HG03442 (cell line): Measurements from ENCODE around the gene SLC25A25.
"Not testable (repeated sequence)": the region's sequence is repeated elsewhere in the genome, so short reads cannot be mapped to it uniquely, and the experiment has no call there.

Experiments
- ATAC-seq: cut with Tn5 transposase; IDR thresholded peaks from one replicate; pipeline ENCODE4 v1.9.1; 2021; ENCODE audit warnings: mild to moderate bottlenecking, moderate library complexity; ENCODE audit not compliant: unreplicated experiment

Gene SLC25A25

DNA sequence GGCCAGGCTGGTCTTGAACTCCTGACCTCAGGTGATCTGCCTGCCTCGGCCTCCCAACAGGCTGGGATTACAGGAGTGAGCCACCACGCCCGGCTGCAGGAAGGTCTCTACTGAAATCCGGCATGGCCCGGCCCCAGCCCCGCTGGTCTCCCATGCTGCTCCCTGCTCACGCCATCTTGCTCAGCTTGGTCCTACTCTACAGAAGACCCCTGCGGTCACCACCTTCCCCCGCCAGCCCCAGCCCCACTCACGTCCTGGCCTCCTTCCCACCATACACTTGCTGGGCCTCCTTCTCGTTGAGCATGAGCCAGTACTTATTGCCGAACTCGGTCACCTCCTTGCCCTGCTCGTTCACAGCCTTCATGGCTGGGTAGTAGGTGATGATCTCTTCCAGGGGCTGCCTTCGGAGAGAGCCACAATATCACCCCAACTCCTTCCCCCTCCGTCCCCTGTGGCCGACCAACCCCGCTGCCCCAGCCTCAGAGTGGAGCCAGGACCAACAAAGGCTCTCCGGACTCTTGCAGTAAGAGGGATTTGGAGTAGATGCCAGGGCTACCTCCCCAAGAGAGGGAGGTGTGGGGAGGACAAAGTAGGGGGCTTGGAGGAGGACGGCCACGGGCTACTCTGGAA is 55.5 kb downstream of the SLC25A25 start:
- ATAC-seq = no peak

DNA sequence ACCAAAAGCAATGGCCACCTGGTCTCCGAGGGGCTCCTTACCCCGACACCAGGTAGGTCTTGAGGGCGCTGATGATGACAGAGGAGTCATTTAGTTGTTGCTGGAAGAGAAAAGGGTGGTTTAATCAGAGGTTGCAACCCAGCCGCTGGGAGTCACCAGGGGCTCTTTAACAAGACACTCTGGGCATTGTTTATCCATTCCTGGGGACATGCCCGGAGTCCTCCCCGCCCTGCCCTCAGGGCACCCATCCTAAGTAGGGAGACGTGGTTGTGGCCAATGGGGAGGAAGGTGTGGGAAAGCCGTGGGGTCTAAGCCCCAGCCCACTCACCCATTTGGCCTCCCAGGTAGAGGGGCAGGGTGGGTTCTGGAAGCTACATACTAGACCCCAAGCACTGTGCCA is 56.4 kb downstream of the SLC25A25 start:
- ATAC-seq = no peak

DNA sequence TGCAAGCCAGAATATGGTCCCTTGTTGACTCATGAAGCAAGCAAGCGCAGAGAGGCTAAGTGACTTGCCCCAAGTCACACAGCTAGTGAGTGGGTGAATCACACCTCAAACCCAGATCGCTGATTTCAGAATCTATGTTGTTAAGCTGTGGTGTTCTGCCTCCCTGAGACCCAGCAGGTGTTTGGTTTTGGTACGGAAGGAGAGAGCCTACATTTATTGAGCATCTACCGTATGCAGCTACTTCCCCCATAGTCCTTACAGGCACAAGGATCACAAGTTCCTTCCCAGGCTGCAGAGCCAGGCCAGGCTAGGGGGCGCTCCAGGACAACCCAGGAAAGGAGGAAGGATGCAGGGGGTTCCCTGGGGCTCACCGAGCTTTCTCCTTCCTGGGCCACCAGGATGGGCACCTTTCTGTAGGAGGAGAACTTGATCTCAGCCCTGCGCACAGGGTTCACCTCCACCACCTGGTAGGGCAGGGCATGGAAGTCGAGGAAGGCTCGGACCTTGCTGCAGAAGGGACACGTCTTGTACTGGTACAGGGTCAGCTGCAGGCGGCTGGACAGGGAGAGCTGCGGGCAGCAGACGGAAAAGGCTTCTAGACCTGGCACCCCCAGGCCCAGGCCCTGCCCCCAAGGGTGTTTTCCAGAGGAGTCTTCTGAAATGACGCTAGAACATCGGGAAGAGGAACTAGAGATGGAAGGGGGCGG is 57.0 kb downstream of the SLC25A25 start:
- no peak for ATAC-seq

DNA sequence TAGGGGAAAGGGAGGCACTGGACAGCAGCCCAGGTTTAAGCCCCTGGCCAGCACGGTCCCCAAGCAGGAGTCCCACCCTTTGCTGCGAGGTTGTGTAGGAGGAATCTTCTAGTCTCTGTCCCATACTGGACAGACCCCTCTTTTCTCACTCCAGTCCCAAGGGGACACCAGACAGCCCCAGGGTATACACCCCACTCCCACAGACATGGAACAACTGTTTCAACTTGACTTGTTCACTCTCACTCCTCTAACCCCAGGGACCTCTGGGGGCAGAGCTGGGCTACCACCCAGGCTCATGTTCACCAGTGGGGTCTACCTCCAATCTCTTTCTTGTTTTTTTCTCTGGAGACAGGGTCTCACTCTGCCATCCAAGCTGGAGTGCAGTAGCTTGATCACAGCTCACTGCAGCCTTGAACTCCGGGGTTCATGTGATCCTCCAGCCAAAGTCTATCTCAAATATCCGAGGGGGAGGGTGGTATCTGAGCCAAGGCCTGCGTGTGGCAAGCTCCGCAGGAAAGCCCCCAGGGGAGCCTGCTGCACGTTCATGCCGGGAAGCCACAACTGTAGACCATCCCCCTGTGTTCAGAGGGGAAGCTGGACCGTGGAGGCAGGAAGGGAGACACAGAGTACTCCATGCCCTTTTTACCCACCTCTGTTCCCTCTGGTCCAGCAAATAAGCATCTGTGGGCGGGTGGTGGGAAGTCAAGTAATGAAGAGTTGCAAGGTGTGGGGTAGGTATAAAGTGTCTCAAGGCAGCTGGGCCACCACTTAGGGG is 57.7 kb downstream of the SLC25A25 start:
- no peak for ATAC-seq

DNA sequence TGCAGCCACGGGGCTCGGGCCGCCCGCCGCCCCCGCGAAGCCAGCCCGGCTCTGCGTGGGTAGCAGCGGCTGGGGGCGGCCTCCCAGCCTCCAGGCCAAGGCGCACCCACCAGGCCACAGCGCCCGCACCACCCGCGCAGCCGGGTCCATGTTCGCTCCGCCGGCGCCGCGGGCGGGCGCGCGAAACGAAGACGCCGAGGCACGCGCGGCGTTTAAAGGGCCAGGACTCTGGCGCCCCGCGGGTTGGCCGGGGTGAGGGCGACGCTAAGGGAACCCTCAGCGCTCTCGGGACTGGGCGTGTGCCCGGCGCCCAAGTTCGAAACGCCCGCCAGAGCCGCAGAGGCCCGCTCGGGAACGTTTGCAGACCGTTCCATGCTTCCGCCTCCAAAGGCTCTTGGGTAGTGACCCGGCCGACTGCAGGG is 59.5 kb downstream of the SLC25A25 start, which contains the start of gene PTGES2:
Gene PTGES2 (minus strand): TSS at position 162 of the 422 bp plus-strand sequence. CDS start 12 bp downstream, at position 150.
- ATAC-seq = peak; percentile 51

DNA sequence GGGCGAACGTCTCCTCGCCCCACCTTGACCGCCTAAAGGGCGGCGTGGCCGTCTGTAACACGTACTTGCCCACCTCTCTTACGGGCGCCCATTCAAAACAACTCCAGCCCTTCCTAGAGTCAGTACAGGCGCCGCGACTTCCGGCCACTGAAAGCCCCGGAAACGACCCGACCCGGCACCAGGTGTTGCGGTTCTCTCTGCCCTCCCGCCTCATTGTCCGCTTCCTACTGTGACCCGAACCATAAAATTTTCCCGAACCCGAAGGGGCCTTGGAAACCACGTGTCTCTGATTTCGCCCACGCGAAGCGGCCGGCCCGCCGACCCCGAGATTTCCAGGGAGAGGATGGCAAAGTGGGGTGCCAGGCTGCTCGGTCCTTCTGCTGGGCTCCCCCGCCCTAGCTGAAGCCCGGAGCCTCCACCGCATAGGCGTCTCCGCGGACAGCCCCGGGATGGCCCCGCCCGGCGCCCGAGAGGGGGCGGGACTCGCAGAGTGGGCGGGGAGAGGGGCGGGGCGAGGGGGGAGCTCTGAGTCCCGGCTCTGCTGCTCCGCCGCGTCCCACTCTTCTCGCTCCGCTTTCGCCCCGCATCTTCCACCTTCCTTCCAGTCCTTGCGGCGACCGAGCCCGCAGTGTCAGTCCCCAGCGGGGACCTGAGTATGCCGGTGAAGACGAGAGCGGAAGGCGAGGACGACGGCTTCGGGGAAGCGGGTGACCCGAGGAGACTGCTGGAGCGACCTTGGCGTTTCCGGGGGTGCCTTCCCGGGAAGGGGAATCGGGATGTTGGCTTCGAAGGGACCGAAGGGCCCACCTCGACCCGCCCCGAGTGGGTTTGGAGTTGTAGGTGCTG is 60.2 kb downstream of the SLC25A25 start:
- peak; percentile 50 for ATAC-seq

DNA sequence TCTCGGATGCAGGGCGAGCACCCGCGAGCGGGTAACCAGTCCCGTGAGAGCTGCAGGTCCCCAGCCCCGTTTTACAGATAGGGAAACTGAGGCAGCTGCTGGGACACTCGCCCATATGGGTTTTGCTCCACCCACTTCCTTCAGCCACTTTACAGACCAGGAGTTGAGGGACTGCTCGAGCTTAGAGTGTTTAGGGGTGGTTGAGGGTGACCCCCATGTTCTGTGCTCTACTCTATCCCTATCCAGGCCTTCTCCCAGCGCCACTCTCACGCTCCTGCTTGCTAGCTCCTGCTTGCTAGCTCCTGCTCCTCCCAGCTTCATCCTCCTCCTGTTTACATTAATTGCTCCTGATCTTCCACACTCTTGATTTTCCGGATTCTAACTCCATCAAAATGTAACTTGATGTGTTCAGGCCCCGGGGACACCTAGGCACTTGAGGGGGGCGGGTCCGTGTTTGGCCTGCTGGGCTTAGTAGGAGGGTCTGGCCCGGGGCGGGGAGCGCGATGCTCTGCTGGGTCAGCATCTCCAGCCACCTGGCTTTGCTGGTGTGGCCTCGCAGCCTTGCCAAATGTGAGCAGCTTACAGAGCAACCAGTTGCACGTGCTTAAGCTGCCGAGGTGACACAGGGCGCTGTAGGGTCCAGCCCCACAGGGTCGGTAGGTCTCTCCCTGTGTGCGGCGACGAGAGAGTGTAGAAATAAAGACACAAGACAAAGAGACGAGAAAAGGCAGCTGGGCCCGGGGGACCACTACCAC is 61.0 kb downstream of the SLC25A25 start:
- no peak for ATAC-seq

DNA sequence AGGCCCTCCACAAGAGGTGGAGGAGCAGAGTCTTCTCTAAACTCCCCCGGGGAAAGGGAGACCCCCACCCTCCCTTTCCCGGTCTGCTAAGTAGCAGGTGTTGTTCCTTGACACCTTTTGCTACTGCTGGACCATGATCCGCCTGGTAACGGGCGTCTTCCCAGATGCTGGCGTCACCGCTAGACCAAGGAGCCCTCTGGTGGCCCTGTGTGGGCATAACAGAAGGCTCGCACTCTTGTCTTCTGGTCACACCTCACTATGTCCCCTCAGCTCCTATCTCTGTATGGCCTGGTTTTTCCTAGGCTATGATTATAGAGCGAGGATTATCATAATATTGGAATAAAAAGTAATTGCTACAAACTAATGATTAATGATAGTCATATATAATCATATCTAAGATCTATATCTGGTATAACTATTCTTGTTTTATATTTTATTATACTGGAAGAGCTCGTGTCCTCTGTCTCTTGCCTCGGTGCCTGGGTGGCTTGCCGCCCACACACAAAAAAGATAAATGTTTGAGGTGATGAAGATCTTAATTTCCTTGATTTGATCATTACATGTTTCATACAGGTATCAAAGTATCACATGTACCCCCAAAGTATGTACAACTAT is 62.1 kb downstream of the SLC25A25 start:
- ATAC-seq = not testable (repeated sequence)

DNA sequence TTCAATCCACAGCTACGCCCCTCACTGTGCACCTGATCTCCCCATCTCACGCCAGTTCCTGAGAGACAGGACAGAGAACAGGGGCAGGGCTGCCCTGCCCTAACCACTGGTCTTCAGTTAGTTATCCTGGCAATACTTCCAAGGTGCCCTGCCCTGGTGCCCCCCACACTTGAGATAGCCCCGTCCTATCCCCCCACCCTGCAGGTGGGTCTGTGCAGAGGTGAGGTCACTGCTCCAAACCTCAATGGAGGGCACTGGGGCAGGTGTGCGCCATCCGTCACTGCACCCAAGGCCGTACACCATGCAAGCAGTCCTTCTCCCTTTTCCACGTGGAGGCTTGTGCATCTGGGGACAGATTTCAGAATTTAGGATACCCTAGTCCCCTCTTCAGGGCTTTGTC is 62.6 kb downstream of the SLC25A25 start:
- ATAC-seq = not testable (repeated sequence)

DNA sequence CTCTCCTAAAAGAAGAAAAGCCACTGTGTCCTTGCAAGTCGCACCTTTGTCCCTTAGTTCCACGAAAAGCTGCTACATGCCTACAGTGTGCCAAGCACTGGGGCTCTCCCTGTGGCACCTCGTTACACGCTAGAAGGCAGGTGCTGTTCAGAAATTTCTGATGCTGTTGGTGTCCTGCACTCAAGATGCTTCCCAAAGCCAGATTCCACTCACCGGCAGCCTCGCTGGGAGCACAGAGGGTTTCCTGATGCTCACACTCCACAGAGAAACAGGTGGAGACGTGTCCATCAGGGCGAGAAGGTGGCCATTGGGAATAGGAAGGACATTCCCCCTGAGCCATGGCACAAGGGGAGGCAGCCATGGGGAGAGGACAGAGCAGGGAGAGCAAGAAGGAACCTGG is 63.3 kb downstream of the SLC25A25 start:
- ATAC-seq = not testable (repeated sequence)

DNA sequence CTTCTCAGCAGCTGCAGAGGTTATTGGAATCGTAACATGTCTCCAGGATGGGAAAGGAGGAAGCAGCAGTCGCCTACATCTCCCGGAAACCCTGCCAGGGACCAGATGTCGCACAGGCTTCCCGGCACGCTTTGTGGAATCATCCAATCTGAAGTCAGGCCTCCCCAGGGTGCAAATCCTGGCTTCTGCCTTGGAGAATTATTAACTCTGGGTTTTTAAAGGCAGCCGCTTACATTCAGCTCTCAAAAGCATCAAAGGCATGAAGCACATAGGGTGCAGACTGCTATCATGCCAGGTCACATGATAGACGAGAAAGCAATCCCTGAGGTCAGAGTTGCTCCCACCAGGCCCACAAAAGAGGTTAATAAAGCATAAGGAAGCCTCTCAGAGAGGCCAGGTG is 64.1 kb downstream of the SLC25A25 start:
- ATAC-seq = not testable (repeated sequence)

DNA sequence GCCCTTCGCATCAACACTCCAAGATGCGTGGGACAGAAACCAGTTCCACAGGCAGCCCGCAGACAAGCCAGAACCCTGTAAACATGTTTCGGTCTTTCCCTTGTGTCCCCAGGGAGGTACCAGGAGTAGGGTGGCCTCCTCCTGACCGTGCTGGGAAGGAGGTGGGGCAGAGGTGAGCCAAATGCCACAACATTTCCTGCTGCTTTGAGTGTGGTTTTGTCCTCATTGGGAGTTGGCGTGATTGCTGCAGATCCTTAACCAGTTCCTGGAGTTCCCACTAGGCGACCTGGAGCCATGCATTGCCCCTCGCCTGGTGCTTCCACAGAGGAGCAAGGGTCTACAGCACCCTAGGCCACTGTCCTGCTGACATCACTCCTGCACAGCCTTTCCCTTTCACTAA is 67.5 kb downstream of the SLC25A25 start:
- ATAC-seq = not testable (repeated sequence)

DNA sequence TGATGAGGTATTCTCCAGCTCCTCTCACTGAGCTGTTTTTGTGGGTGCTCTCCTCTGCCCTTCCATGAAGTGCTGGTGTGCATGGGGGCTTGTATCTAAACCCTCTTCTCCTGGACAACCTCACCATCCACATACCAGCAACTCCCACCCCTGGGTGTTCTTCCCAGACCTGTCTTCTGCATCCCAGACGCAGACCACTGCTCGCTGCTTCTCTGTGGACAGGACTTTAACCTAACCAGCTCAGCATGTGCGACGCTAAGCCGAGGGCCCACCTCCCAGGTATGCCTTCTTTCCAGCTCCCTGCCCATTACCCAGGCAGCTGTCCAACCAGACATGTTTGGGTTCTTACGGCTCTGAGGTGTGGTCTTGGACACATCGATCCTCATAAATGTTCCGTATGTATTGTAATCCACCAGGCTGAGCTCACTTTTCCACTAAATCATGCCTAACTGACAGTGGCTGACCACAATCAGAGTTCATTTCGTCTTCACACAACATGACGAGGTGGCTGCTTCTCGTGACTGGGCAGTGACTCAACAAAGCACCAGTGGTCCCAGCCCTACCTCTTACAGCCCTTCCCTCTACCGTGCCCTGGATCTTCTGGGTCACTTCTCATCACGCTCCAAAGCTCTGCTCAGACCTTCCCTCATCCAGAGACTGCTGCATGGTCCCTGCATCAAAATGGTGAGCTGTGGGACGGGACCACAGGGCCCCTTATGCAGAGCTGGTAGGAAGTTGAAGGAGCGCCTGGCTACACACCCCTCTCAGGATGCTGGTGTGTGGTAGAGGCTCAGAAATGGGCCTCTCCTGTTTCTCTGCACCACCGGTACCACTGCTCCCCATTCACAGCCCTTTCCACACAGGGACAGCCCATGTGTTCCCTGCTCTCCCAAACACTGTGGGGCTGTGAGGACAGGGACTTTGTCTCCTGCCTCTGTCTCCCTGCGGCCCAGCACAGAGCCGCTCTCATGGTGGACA is 69.1 kb downstream of the SLC25A25 start:
- ATAC-seq = no peak

DNA sequence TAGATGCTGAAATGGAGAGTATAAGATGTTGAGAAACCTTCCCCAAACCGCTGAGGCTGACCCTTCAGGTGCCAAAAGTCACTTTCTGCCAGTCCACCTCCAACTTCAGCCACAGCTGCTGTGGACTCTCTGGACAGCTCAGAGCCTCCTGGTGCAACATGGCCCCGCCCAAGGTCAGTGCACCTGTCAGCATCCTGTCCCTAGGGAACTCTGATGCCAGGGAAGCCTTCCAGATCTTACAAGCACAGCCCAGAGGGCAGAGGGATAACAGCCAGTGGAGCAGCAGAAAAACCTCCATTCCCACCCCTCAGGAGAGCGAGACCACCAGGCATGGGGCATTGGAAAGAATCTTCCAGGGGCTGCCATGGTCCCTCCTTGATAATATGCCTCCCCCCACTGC is 70.0 kb downstream of the SLC25A25 start:
- ATAC-seq = no peak

DNA sequence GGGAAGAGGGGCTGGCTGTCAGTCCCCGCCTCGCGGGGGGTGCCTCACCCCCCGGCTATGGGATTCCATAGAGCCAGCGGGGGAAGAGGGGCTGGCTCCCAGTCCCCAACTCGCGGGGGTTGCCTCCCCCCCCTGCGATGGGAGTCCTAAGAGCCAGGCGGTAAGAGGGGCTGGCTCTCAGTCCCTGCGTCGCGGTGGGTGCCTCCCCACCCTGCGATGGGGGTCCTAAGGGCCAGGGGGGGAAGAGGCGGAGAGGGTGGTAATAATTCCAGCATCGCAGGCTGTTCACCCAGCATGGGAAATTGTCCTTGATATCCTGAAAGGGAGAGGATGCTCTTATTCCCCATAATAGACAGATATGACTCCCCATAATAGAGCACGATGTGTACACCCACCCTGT is 71.6 kb downstream of the SLC25A25 start:
- ATAC-seq = no peak

DNA sequence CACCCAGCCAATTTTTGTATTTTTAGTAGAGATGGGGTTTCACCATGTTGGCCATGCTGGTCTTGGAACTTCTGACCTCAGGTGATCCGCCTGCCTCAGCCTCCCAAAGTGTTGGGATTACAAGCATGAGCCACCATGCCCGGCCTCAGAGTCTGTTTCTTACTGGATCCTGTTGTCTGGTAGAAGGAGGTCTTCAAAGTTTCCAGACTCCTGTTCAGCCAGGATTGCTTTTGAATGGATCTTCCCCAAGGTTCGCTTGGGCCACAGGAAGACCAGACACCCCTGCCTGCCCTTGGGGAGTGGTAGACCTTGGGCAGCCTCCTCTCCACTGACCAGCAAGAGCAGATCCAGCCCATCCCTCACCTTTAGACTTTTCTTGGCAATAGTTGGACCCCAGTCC is 73.6 kb downstream of the SLC25A25 start:
- no peak for ATAC-seq

DNA sequence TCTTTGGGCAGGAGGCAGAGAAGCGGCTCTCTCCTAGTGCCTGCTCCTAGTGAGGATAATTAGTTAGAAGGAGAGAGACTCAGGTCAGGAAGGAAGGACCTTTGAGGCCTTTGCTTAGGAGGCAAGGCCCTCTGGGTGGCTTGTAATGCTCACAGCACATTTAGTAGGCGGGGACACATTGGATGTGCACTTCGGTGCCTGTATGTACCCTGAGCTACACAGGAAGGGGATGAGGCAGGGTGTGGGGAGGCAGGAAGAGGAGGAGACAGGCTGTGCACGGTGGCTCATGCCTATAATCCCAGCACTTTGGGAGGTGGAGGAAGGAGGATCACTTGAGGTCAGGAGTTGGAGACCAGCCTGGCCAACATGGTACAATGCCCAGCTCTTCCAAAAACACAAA is 74.0 kb downstream of the SLC25A25 start:
- no peak for ATAC-seq

DNA sequence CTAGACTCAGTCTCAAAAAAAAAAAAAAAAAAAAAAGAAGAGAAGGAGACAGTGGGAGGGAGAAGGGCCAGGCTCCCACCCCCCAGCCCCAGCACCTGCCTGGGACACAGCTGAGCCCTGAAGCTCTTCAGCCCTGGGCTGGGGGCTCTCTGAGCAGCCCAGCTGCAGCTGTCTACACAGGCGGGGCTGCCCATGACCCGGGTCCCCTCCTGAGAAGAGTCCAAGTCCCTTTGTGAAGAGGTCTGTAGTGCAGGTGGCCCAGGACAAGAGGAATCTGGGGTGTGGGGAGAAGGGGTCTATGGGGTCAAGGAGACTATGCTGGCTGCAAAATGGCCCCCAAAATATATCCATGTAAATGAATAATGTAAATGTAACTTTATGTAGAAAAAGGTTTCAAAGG is 74.6 kb downstream of the SLC25A25 start:
- no peak for ATAC-seq
